Muscle of back (tissue), 11 donors: ENCODE data around the gene MTARC1. TPM values are rescaled to one million over a fixed set of nuclear protein-coding genes. Genes with fewer than 3 reads are reported as not detected.

ENCODE experiments used
- DNase-seq, 3 donors: peaks; one replicate each; pipeline versions ENCODE4 v3.0.0 to v3.0.0-alpha.2; 2013
- polyA plus RNA-seq, 10 donors: library from polyadenylated mRNA; unstranded; fragments of 120-200 nt; gene quantifications; one replicate each; pipeline ENCODE4 v1.2.1, GENCODE V29; 2013; ENCODE audit not compliant: insufficient read length in 10 of 10

Gene MTARC1
- polyA plus RNA-seq, 10 donors = 2.8 to 11.2 (median 5.9) TPM

DNA sequence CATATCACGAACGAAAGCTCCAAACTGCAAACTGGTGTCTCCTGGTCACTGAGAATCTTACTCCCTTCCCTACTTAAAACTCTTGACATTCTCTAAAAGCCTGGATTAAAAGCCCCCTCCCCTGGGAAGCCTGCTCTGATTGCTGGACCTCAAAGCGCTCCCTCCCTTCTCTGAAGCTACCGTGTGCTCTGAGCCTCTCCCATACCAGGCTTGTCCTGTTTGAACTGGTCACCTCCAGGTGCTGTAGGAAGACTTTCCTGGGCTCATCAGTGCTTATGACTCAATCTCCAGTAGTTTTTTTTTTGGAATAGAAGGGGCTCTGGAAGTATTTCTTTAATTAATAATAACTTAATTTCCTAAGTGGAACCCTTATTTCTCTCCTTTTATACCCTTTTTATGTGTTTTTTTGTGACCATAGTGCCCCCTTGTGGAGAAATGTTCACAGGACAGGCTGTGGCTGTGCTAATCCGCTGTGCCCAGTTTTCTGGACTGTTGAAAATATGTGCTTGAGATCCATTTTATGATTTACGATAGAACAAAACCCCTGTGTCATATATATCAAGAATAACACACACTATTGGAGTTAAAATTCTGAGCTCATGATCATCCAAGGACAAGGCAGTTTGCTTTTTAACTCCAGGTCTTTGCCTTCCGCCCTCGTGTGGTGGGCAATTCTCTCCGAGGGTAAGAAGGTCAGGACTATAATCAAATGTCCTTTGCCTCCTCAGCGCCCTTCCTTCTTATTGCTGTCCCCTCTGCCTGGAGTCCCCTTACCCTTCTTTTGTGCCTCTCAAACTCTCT is 16.9 kb downstream of the MTARC1 start:
- DNase-seq = peak in 1 of 3 donors; percentile 46

- DNase-seq = no peak
Observed at GRCh38 chr1:220804202-220804586, 17.5 kb downstream of the MTARC1 start.

DNA sequence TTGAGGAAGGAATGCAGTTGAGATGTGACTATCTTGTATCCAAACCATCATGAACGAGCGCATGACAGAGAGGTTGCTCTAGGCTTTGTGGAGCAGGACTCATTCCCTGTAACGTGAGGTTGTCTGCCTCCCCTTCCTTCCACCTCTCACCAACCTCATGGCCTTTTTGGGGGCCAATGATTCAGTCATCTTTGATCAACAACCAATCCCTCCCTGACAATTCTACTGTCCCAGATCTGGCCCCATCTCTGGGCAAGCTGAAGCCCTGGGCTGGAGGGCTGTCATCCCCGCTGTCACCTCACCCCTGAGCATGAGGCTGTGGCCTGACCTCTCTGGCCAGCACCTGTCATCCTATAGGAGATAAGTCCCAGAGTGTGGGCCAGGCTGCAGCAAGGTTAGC is 19.7 kb downstream of the MTARC1 start:
- no peak for DNase-seq

DNA sequence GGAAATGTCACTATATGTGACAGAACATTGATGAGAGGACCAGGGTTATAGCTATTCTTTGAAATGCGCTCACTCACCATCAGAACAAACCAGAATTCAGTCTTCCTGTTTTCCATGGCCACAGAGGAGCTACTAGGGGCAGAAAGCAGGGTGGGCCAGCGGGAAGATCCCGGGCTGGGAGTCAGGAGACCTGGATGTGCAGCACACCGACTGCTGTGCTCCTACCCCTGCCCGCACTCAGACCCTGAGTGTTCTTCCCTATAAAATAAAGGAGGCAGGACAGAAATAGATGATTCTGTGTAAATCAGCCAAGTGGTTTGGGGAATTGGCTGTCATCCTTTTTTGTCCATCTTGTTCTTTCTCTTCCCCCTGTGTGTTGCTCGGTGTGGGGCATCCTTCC is 21.0 kb downstream of the MTARC1 start:
- no peak for DNase-seq

DNA sequence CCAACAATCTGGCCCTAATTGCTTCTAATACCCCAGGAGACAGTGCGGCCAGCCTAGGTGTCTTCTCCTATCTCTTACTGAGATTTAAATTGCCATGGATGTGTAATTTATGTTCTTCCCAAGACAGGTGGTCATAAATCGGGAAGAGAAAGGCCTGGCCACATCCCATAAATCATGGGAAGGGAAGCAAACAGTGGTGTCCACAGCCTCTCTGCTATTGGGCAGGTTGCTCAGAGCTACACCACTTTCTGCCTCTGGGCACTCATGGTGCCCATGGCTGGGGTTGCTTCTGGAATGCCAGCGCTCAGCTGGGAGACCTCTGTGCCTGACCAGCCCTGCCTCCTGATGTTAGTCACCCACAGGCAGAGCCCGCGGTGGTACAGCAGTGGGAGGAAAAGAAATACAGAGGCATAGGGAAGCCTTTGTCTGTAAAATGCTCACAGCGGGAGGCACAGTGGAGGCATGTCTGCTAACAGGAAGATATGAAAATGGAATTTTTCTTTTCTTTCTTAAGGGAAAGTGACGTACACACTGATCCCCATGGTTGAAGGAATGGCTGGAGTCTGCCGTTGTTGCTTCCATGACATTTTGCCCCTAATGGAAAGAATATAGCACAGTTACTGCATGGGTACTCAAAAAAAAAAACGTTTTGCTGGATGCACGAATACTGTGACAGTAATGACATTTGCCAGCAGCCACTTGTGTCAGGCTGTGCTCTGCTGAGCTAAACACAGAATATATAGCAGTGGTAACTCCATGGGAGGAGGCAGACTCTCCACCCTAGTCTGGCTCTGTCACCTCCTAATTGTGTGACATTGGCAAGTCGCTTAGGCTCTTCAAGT is 21.9 kb downstream of the MTARC1 start:
- DNase-seq = no peak

DNA sequence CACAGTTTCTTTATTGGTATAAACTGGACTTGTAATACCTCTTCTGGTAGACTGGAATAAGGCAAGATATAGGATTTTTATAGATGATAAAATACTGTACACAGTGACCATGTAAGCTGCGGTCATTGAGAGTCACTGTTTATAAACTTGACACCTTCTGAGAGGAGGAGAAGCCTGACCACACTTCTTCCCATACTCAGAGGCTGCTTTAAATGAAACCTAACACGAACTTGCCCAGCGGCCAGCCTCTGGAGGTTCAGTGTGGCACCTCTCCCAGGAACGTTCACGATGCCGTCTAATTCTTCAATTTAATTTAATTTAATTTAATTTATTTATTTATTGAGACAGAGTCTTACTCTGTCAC is 22.5 kb downstream of the MTARC1 start:
- no peak for DNase-seq

DNA sequence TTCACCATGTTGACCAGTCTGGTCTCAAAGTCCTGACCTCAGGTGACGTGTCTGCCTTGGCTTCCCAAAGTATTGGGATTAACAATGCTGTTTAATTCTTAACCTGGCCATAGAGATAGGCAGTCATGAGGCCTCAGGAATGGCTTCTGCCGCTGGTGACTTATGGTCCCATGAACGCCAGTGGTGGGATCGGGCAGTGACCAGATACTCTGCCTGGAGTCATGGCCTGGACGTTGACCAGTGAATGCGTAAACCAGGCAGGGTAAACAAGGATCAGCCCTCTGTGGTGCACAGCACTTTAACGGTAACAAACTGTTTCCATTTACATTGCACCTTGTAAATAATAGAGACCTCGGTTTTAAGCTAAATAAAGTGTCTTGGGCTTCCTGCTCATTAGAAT is 23.0 kb downstream of the MTARC1 start:
- no peak for DNase-seq

DNA sequence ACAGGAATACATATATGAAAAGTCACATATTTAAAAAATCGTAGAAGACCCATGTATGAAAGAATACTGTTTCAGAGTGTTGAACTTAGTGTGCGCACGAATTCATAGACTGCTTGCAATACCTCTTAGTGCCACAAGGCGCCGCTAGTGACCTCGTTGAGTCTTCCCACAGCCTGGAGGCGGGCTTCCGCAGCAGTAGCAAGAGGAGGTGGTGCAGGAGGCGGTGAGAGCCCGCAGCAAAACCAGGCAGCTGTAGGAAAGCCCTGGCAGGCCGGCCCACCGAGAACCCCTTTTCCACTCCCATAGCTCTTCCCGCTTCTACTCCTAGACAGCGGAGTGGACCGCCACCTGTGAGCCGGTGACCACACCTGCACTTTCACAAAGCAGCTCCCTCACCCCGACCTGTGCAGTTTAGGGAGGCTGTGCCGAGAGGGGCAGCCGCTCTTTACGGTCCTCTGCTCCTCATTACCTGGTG is 23.5 kb downstream of the MTARC1 start:
- peak; percentile 70 to 92 (median 86) for DNase-seq

- peak in 1 of 3 donors; percentile 45 for DNase-seq
Observed at GRCh38 chr1:220810963-220811362, 24.2 kb downstream of the MTARC1 start.

DNA sequence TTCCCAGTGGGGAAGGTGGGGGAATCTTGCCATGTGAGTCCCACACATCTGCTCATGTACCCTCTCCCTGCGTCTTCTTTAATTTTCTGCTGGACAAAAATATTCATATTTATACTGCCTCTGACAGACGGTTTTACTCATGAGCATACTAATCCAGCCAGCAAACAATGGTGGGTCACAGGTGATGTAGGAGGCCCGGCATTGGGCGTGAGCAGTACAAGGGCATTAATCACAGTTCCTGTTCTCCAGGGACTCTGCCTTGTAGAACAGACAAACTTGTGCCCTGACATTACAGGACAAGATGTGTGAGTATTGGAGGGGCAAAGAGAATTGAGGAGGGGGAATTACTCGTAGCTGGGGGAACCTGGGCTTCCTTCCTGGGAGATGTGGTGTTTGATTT is 25.0 kb downstream of the MTARC1 start:
- no peak for DNase-seq

DNA sequence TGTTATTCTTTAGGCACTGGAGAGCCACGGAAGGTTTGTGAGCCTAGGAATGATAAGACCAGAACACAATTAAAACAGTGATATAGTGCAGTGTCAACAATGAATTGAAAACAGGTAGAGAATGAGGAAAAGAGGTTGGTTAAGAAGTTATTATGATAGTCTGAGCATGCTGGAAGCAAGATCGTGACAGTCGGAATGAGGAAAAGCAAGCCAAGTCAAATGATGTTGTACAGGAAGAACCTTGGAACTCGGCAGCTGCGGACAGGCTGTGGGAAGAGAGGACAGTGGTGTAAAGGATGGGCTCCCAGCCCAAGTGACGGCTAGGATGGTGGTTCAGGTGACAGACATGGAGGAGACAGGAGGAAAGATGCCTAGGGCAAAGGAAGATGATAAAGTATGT is 25.6 kb downstream of the MTARC1 start:
- DNase-seq = no peak

DNA sequence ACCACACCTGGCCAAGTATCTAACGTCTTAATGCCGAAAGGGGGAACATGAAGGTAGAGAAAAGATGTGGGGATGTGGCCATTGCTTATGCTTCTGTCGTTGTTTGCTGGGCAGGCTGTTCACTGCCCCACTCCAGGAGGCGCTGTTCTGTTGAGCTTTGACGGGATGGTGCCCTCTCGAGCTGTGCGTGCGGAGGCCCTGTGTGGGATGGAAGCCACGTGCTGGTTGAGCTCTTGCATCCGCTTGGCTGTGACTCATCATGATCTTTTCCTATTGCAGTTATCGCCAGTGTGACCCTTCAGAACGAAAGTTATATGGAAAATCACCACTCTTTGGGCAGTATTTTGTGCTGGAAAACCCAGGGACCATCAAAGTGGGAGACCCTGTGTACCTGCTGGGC is 26.3 kb downstream of the MTARC1 start:
- DNase-seq = no peak

DNA sequence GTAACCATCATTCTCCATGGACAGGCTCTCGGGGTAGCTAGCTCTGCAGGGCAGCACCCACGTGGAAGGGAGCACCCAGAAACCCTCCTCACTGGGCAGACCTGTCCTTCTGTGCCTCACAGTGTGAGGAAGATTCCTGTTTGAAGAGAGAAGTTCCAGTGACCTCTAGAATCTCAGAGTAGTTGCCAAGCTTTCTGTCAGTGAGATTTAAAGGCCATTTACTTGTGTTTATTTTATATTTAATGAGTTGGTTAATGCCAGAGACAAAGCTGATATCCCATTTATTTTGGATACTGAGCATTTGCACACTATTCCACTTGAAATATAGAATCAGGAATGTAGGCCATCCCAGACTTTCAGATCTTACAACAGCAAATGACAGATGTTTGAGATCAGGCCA is 28.7 kb downstream of the MTARC1 start:
- no peak for DNase-seq

DNA sequence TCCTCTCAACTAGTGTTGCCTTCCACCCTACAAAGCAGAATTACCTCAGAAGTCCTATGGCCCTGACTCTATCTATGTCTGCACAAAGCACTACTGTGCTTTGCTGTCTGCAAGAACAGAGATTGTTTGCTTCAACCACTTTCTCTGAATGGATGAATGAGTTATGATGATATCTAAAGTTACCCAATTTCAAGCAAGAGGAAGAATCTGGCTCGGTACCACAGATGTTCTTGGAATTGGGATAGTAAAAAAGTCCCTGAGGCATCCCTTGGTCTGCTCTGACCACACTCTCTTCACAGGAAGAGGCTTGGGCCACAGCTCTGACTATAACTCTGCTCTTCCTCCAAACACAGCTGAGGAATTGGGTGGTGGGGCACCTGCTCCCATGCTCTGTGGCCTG is 31.2 kb downstream of the MTARC1 start:
- DNase-seq = no peak

DNA sequence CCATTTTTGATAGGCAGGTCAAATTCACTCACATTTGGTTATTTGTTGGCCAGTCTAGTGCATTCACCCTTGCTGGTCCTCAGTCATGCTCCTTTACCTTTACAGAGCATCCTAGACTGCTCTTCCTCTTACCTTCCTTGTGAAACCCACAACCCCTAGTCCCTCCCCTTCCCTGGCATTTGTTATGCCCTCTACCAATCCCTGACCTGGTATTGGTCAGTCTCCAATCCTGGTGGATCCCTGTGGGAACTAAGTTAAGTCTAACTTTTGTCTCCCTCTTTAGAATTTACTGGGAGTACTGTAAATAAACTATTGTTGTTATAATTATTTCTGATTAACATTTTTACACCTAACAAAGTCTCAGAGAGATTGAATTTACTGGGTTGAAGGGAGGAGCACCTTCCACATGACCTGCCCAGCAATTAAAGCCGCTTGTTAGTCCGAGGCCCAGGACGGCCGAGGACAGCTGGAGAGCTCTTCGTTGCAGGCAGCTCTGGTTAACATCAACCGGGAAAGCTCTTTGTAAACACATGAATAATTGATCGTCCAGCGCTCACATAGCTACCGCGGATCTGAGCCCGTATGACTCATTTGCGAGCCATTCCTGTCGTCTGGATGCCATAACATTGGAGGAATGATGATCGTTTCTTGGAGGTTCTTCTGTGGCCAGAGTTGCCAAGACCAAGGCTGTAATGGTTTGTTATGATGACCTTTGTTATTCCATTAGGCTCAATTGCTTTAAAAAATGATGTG is 31.9 kb downstream of the MTARC1 start:
- peak in 2 of 3 donors; percentile 19 to 62 for DNase-seq

- DNase-seq = no peak
Observed at GRCh38 chr1:220819467-220820026, 32.8 kb downstream of the MTARC1 start.

DNA sequence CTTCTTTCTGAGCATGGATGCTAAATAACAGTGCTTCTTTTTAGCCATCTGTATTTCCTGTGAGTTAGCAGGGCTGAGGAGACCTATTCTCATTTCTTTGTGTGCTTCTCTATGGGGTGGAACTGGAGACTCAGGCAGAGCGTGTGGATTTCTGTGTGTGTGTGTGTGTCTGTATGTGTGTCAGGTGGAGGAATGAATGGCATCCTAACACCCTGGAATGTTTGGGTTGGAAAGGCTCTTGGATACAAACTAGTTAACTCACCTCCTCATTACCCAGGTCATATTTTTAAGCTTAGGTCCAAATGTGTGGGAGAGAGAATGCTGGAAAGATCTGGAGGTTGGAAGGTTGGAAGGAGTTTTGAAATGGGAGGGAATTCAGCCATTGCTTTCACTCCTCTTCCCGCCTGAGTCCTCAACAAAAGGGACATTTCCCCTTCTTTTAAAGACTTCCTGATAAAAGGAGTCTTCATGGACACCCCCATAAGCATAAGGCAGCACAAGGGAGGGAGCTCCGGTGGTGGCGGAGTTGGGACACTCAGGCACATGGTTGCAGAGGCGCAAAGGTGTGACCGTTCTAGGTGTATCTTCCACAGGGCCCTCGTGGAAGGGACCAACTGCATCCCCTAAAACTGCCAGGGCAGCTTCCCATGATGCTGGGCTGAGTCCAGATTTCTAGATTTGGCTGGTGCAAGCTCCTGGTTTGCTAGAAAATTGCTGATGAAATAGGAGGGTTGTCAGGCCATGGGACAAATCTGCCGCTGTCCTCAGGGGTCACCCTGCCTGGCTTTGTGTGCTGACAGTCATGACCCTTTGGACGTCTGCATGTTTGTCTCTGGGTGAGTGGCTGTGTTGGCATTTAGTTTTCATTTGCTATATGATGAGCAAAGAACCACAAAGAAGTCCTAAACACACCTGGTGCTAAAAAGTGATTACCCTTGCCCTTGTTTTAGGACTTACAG is 37.6 kb downstream of the MTARC1 start:
- no peak for DNase-seq

- DNase-seq = no peak
Observed at GRCh38 chr1:220825819-220826551, 39.3 kb downstream of the MTARC1 start.

- no peak for DNase-seq
Observed at GRCh38 chr1:220826729-220827128, 40.0 kb downstream of the MTARC1 start.
